Ectodermal cell (in vitro differentiated cells): ENCODE results near the gene ITGB5.

Experiments
- H3K27ac ChIP-seq: 2 replicates; pipeline ENCODE4 v1.7.0; 2013; ENCODE audit warnings: mild to moderate bottlenecking, low read depth, low read length; ENCODE audit not compliant: insufficient read depth, poor library complexity, severe bottlenecking
- H3K27me3 ChIP-seq: 2 replicates; pipeline ENCODE4 v1.7.0; 2013; ENCODE audit warnings: mild to moderate bottlenecking, low read length; ENCODE audit not compliant: insufficient read depth, control insufficient read depth, poor library complexity, severe bottlenecking
- H3K36me3 ChIP-seq: one replicate; pipeline ENCODE4 v1.7.0; 2013; ENCODE audit warnings: low read length; ENCODE audit not compliant: control insufficient read depth, insufficient read depth
- H3K4me1 ChIP-seq: one replicate; pipeline ENCODE4 v1.7.0; 2013; ENCODE audit warnings: low read length; ENCODE audit not compliant: control insufficient read depth, insufficient read depth
- H3K4me3 ChIP-seq: 2 replicates; pipeline ENCODE4 v1.7.0; 2013; ENCODE audit warnings: low read depth, low read length, control low read depth; ENCODE audit not compliant: insufficient read depth
- H3K9me3 ChIP-seq: 2 replicates; pipeline ENCODE4 v1.7.0; 2013; ENCODE audit warnings: mild to moderate bottlenecking, low read length, moderate library complexity; ENCODE audit not compliant: control insufficient read depth
- WGBS, 2 experiments: methylation state at CpG; one replicate each; pipeline ENCODE4 v1.1.7; 2013; ENCODE audit warnings: missing lambda C conversion rate in 2 of 2; 5-methylcytosine and 5-hydroxymethylcytosine counted together

The ITGB5 gene

DNA sequence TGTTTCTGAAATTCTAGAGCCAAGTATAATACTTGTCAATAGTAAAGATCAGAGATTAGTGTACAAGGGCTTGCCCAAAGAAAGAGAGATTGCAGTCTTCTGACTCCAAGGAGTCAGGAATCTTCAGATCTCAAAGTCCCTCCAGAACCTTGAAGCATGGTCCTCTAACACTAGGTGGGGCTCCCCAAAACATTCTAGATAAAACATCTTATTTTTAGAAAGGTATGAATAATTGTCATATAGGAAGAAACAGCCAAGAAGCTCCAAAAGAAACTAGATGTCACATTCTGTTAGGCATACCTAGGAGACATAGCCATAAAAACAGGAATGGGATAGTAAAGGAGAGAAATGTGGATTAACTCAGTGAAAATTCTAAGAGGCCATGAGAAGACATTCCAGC, 36.7 kb upstream of the ITGB5 start:
- H3K9me3 ChIP-seq, result no peaks in the 10 kb centered on the region
- no peaks in the 10 kb centered on the region for H3K4me1 ChIP-seq
- H3K27ac ChIP-seq, result no peak overlapping the region
- no peaks in the 10 kb centered on the region for H3K36me3 ChIP-seq
- H3K4me3 ChIP-seq, result no peak overlapping the region
- no peaks in the 10 kb centered on the region for H3K27me3 ChIP-seq

DNA sequence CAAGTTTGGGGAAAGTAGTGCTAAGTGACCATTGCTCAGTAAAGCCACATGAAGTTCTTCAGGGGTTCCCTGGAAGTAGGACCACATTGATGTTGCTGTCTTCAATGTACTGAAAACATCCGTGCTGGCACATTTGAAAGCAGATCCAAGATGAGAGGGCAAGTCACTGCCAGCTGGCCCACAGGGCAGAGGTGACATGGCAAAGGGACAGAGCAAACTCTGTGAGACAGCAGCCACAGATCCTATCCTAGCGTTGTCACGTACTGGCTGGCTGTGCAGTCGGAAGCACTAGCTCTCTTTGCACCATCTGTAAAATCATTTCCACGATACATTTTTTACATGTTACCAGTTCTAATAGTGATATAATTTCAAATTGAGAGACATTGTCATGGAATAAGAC, 33.6 kb upstream of the ITGB5 start:
- 94 to 98% methylated on average over 4 to 5 of the region's 5 CpGs for WGBS, 2 experiments
- H3K9me3 ChIP-seq, result no peaks in the 10 kb centered on the region
- H3K4me3 ChIP-seq, result no peak overlapping the region
- no peaks in the 10 kb centered on the region for H3K36me3 ChIP-seq
- H3K27ac ChIP-seq, result no peak overlapping the region
- H3K27me3 ChIP-seq, result no peaks in the 10 kb centered on the region
- no peaks in the 10 kb centered on the region for H3K4me1 ChIP-seq

DNA sequence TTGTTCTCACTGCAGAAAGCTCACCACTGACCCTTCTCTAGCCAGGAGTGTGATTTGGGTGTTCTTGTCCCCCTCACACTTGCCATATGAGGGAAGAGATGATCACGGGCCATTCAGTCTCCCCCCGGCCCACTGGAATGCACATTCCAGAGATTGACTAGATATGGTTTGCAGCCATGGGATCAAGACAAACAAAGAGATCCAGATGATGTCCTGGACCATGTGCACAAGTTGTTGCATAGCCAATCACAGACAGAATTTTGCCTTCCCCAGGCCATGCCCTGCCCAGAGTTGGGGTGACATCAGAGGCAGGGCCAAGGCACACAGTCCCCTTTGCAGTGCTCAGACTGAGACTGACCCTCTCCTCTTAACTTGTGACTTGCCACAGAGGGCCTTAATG, 32.6 kb upstream of the ITGB5 start:
- 86 to 96% methylated on average over 2 of the region's 2 CpGs for WGBS, 2 experiments
- Histone ChIP-seq H3K4me1 (no peaks in the 10 kb centered on the region), H3K27ac (no peak overlapping the region), H3K36me3 (no peaks in the 10 kb centered on the region), H3K27me3 (no peaks in the 10 kb centered on the region), H3K9me3 (no peaks in the 10 kb centered on the region), H3K4me3 (no peak overlapping the region)

DNA sequence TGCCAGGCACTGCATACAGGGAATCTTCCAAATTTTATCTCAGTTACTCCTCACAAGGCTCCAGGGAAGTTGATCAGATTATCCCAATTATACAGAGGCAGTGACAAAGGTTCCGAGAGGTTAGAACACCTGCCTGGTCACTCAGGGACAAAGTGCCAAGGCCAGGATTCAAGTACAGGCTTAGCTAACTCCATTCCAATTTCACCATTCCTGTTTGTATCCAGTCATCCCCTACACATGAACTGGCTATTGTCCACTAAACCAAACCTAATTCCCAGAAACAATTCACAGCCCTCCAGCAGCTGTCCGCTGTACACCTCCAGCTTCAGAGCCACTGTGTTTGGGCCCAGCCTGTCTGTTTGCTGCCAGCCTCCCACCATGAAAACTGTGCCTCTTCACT, 31.4 kb upstream of the ITGB5 start:
- Histone ChIP-seq H3K9me3 (no peaks in the 10 kb centered on the region), H3K4me1 (no peaks in the 10 kb centered on the region), H3K36me3 (no peaks in the 10 kb centered on the region), H3K27ac (no peak overlapping the region), H3K27me3 (no peaks in the 10 kb centered on the region), H3K4me3 (no peak overlapping the region)
- 92 to 96% methylated on average over 2 of the region's 2 CpGs for WGBS, 2 experiments

DNA sequence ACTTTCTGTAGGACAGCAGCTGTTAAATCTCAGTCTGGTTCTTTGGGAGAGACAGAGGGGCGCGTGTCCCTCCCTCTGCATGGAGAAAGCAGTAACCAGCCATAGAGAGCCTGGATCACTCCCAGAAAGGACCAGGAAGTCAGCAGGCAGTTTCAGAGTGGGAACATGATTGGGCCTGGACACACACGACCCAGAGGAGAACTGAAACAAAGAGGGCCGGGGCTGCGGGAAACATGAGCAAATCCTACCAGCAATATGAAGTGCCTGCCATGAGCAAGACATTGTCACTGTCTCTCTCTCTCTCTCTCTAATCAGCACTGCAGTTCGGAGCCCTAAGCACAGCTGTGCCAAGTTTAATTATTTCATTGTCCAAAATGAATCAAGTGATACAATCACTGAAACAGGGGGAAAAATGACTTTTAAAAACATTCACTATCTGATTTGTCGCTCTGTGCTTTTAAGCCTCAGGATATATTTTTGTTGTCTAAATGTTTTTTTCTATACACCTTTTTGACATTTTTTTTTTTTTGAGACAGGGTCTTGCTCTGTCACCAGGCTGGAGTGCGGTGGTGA, 29.8 kb upstream of the ITGB5 start:
- Histone ChIP-seq H3K27me3 (no peaks in the 10 kb centered on the region), H3K36me3 (no peaks in the 10 kb centered on the region), H3K9me3 (no peaks in the 10 kb centered on the region), H3K4me3 (no peak overlapping the region), H3K27ac (no peak overlapping the region), H3K4me1 (no peaks in the 10 kb centered on the region)
- WGBS, 2 experiments, result 85 to 86% methylated on average over 7 of the region's 8 CpGs

DNA sequence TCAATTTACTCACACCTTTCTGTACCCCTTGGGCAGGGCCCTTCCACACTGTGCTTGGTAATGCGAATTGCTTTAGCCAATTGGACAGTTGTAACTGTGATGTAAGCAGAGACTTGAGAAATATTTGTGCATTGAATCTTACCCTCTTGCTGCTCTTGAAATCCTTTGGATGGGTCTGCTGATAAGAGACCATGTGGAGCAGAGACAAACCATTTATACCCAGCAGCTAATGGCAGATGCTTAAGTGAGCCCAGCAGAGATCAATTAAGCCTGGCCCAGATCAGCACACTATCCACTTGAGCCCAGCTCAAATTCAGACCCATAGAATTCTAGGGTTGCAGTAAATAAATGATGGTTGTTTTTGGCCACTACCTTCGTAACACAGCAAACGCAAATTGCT, 28.1 kb upstream of the ITGB5 start:
- no peaks in the 10 kb centered on the region for H3K27me3 ChIP-seq
- no peaks in the 10 kb centered on the region for H3K9me3 ChIP-seq
- no peaks in the 10 kb centered on the region for H3K36me3 ChIP-seq
- no peaks in the 10 kb centered on the region for H3K4me1 ChIP-seq
- H3K27ac ChIP-seq, result no peak overlapping the region
- WGBS, 2 experiments, result 96% methylated on average over 3 of the region's 3 CpGs
- H3K4me3 ChIP-seq, result no peak overlapping the region

DNA sequence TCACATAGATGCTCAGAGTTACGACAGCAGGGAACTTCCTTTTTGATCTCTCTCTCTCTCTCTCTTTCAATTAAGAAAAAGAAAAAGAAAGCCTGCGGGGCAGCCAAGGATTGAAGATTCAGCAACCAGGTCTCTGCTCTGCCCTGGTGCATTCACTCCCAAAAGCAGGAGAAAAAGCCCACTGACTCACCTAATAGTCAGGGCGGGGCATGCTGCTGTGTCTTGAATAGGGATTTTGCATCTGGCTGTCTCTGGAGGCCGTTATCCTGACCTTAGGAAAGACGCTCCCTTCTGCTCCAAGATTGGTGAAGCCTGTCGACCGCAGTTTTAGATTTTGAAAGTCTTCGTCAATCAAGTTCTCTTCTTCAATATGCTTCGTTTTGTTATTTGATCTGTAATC, 20.8 kb upstream of the ITGB5 start:
- Histone ChIP-seq H3K4me3 (no peak overlapping the region), H3K27me3 (no peaks in the 10 kb centered on the region), H3K27ac (no peak overlapping the region), H3K9me3 (no peaks in the 10 kb centered on the region), H3K4me1 (no peaks in the 10 kb centered on the region), H3K36me3 (no peaks in the 10 kb centered on the region)
- 18 to 32% methylated on average over 9 of the region's 9 CpGs for WGBS, 2 experiments

DNA sequence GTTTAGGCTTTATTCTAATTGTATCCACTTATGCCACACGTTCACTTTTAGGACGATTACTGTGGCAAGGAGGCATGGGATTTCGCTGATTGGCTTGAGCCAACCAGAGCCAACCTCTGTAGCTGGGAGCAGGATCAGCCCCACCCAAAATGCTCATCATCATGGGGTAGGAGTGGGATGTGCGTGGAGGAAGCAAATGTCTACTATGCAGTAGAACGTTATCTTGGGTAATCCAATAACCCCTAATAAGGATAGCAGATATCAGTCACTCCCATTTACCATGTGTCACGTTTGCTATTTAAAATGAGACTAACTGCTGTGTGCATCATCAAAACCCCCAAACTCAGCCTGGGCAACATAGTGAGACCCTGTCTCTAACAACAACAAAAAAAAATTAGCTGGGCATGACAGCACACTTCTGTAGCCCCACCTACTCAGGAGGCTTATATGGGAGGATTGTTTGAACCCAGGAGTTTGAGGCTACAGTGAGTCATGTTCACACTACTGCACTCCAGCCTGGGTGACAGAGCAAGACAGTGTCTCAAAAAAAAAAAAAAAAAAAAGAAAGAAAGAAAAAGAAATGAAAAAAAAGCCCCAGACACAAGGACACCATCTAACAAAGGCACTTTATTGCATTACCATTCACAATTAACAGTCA, 17.8 kb upstream of the ITGB5 start:
- no peaks in the 10 kb centered on the region for H3K9me3 ChIP-seq
- no peaks in the 10 kb centered on the region for H3K27me3 ChIP-seq
- H3K27ac ChIP-seq, result no peak overlapping the region
- H3K4me3 ChIP-seq, result no peak overlapping the region
- H3K36me3 ChIP-seq, result no peaks in the 10 kb centered on the region
- H3K4me1 ChIP-seq, result no peaks in the 10 kb centered on the region
- WGBS, 2 experiments, result 92 to 94% methylated on average over 6 of the region's 6 CpGs

DNA sequence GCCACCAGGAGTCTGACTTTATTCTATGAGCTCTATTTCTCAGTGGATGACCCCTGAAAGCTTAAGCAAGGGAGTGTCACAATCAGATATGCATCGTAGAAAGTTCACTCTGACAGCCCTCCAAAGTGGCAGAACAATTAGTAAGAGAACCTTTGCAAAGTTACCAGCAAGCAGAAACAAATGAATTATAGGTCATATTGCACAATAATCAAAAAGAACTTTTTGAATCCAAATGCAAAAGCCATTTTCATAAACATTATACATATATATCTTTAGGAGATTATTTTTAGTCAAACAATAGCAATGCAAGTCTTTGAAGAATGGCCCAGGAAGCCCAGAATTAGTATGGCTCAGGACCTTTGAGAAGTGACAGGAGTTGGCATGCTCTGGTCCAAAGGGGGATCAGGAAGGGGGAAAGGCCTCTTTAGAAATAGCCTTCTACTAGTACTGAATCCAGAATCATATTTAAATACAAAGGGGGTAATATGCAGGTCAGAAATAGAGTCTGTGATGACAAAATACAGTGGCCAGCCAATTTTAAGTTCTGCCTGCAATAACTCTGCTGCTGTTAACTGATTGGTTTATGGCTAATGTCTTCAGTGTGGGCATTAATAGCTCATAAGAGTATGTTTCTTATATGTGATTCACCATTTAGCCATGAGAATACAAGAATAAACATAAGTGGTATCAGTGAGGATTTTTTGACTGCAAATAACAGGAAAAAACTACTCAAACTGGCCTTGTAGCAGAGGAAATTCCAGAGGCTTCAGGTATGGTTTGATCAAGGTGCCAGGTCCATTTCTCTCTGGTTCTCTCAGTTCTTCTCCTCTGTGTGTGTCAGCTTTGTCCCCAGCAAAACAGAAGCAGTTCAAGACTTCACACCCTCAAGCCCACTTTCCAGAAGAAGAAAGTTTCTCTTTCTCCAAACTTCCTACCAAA, 17.0 kb upstream of the ITGB5 start:
- H3K36me3 ChIP-seq, result no peaks in the 10 kb centered on the region
- H3K27ac ChIP-seq, result no peak overlapping the region
- H3K4me1 ChIP-seq, result no peaks in the 10 kb centered on the region
- H3K9me3 ChIP-seq, result no peaks in the 10 kb centered on the region
- H3K27me3 ChIP-seq, result no peaks in the 10 kb centered on the region
- H3K4me3 ChIP-seq, result no peak overlapping the region
- WGBS, 2 experiments, result 90 to 94% methylated on average over 1 of the region's 1 CpG

DNA sequence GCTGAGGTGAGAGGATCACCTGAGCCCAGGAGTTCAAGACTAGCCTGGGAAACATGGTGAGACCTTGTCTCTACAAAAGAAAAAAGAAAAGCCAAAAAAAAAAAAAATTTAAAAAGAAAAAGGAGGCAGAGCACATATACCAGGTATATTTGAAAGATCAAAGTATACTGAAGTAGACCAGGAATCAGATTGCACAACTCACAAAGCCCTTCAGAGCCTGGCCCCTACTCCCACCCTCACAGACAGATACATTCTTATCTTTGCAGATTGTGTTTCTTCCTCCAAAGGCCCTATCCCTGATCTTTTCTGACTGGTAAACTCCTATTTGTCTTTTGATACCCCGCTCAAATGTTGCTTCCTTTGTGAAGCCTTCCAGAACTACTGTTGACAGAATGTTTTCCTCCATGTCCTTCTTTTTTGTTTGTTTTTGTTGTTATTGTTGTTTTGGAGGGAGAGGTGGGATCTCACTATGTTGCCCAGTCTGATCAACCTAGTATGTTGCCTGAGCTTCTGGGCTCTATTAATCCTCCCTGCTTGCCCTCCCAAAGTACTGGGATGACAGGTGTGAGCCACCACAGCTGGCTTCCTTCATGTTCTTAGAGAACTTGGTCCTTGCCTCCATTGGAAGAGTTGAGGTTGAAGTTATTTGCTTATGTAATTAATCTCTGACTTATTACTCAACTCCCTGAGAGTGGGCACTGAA, 9.8 kb upstream of the ITGB5 start:
- no peaks in the 10 kb centered on the region for H3K36me3 ChIP-seq
- no peaks in the 10 kb centered on the region for H3K4me1 ChIP-seq
- no peak overlapping the region for H3K27ac ChIP-seq
- no peak overlapping the region for H3K4me3 ChIP-seq
- 86 to 91% methylated on average over 1 of the region's 1 CpG for WGBS, 2 experiments
- H3K27me3 ChIP-seq, result no peaks in the 10 kb centered on the region
- H3K9me3 ChIP-seq, result no peaks in the 10 kb centered on the region
